Measurements from ENCODE around the gene KAT2A.

DNA sequence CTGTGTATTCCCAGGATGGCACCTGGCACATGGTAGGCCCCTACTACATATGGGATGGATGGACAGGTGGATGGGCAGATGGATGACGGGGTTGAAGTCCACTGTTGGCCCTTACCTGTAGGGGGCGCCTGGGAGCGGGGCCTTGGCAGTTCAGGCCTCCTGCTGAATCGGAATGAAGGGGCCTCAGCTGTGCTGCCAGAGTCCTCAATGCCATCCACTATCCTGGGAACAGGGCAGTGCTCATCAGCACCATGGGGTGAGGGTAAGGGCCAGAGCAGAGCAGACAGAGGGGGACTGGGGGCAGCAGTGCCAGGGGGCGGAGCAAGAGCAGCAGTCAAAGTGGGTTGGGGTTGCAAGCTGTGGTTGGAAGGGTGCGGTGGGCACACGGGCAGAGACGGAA is 41.9 kb upstream of the KAT2A start:
- TF ChIP-seq, protein P1, sequence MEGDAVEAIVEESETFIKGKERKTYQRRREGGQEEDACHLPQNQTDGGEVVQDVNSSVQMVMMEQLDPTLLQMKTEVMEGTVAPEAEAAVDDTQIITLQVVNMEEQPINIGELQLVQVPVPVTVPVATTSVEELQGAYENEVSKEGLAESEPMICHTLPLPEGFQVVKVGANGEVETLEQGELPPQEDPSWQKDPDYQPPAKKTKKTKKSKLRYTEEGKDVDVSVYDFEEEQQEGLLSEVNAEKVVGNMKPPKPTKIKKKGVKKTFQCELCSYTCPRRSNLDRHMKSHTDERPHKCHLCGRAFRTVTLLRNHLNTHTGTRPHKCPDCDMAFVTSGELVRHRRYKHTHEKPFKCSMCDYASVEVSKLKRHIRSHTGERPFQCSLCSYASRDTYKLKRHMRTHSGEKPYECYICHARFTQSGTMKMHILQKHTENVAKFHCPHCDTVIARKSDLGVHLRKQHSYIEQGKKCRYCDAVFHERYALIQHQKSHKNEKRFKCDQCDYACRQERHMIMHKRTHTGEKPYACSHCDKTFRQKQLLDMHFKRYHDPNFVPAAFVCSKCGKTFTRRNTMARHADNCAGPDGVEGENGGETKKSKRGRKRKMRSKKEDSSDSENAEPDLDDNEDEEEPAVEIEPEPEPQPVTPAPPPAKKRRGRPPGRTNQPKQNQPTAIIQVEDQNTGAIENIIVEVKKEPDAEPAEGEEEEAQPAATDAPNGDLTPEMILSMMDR (IDR thresholded peaks at IDR 0.05): no peak
- no peak for TF ChIP-seq POLR2AphosphoS5 (IDR thresholded peaks at IDR 0.05)

All from breast epithelium (tissue), 3 donors.